GM18870 (cell line): ENCODE results near the gene SULT1C2.
A peak's percentile ranks its signal among the peaks of the same experiment; 100 is the strongest.

Experiments used
- ATAC-seq: cut with Tn5 transposase; IDR thresholded peaks from one replicate; pipeline ENCODE4 v1.9.1; 2021; ENCODE audit warnings: moderate library complexity; ENCODE audit not compliant: unreplicated experiment

Gene SULT1C2

DNA sequence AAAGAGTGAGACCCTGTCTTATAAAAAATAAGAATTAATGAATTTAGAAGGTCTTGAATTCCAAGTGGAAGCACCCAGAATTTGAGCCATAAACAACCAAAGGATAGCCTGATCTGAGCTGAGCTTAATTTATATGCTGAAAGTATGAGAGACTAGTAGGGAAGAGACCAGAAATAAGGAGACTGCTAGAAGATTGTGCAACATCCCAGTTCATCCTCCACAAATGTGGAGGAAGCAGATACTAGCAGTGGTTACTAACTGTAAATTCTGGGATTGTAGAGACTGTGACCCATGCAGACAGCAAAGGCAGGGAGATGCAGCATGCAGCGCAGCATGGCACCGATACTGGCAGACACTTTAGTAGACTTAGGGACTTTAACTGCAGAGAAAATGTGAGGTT, 1.5 kb upstream of the SULT1C2 start:
- ATAC-seq = no peak

DNA sequence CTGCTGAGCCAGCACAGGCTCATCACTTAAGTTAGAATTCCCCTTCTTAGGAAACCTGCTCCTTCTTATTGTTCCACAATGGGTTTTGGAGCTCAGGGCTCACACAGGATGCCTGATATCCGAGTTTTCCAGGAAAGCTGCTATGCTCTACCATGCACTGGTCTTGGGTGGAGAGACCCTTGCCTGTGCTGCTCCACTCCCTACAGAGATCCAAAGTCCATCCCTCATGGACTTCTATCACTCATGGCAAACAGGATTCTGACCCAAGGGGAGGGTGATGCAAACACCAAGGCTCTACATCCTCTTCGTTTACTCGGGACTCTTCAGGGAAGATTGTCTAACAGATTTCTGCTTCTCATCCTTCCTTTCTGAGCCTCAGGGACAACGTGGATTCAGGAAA, 5.2 kb downstream of the SULT1C2 start:
- no peak for ATAC-seq

DNA sequence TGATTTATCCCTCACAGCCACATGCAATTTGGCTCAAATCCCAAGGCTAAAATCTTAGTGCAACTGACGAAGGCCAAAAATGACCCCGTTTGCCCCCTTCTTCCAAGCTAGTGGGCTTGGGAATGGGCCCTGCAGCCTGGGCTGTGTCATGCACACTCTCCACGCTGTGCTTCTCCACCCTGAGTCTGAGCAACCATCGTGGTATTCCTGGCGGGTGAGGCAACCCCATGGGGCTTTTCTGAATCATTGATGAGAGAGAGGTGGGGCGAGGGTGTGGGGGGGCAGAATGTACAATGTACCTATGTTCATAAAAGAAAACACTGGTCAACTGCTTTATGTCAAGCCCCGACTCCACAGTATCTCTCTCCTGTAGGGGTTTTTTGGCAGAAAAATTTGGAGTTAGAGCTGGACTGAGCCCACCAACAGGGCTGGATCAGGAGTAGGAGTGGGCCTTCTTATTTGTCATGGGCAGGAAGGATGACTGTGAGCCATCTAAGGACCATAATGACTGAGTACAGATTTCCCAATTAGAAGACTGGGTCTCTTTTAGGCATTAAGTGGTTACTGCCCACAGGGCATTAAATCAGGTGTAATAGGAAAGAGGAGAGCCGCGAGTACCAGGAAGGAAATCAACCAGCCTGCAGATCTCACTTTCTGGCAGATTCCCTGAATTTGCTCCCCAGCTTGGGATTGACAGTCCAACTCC, 8.9 kb downstream of the SULT1C2 start:
- no peak for ATAC-seq

GRCh38 chr2:108301558-108301957, 12.9 kb downstream of the SULT1C2 start:
- no peak for ATAC-seq

- peak; percentile 64 for ATAC-seq
Measured at GRCh38 chr2:108304975-108305374, 16.3 kb downstream of the SULT1C2 start.

DNA sequence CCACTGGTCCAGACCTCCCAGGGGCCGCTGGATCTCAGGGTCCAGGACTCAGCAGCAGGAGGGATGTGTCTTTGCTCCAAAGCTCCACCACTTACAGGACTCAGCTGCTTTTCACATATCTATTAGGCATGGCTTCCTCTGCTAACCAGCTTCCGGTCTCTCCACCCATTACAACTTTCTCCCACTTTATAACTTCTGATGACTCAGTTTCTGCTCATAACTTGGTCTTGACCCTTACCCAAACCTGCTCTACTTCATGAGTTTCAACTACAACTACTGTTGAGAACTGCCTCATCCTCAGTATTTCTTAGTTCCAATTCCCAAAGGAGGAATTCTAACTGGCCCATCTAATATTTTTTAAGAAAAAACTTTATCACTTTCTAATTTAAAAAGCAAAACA, 17.2 kb downstream of the SULT1C2 start:
- no peak for ATAC-seq

GRCh38 chr2:108309903-108310302, 21.2 kb downstream of the SULT1C2 start:
- no peak for ATAC-seq

- ATAC-seq = no peak
Measured at GRCh38 chr2:108314586-108315296, 26.0 kb downstream of the SULT1C2 start.

DNA sequence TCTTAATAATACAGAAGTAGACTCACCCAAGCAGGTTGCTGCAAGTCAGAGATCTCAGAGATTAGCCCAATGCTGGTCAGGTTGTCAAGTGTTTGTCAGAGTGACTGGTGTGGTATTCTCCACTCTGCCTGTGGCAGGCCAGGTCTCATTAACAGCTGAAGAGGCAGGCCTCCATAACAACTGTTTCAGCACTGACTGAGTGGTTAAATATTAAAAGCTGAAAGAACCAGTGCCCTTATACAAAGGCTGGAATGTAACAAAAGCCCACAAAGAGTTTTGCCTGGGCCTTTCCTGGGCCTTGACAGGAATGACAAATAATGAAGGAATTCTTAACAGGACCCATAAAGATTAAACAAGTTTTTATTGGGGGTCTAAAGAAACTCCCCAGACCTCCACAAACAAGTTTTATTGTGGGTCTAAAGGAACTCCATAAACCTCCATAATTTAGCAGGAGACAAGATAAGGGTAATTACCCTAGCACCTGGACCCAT, 26.8 kb downstream of the SULT1C2 start:
- no peak for ATAC-seq

DNA sequence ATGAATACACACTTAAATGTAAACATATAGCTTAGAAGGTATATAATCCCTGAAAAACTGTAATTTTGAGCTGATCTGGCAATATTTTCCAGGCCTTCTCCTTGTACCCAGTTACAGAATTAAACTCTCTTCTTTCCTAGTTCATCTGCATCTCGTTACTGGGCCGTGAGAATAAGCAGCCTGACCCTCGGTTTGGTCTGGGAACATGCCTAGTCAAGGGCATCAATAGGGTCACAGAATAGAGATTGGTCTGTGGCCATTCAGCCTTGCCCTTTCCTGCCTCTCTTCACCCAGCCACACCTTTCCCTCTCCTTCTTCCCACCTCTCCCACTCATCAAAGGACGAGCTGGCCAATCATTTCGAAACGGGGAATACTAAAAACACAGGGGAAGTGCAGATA, 27.3 kb downstream of the SULT1C2 start:
- no peak for ATAC-seq

DNA sequence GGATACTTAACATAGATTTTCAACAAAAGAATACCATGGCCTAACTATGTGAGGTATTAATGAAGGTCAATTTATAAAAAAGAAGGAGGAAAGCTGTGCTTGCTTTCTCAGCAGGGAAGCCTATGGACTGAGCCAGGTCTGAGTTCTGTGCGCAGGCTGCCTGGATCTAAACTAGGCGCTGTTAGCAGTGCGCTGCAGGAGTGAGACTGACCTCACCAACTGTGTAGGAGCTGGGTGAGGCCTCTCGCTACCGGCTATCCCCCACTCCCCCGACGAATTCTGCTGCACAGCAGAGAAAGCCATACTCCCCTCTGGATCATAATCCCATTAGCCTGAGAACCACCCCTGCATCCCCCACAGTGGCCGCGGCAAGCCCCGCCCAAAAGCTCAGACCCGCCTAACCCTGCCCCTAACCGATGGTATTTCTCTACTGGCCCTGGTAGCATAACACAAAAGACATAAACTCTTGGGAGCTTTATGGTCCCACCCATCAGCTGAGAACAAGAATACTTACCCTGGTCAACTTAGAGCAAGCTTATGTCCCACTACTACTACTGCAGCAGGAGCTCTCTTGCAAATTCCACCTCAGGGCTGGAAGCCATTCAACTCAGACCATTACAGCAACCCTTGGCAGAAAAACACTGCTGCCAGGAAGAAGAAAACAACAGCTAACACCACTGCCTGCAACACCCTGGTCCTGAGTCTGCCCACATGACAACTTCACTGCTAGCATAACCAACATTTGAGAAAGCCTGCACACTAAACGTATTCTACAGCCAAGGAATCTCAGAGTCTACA, 28.0 kb downstream of the SULT1C2 start:
- ATAC-seq = no peak

DNA sequence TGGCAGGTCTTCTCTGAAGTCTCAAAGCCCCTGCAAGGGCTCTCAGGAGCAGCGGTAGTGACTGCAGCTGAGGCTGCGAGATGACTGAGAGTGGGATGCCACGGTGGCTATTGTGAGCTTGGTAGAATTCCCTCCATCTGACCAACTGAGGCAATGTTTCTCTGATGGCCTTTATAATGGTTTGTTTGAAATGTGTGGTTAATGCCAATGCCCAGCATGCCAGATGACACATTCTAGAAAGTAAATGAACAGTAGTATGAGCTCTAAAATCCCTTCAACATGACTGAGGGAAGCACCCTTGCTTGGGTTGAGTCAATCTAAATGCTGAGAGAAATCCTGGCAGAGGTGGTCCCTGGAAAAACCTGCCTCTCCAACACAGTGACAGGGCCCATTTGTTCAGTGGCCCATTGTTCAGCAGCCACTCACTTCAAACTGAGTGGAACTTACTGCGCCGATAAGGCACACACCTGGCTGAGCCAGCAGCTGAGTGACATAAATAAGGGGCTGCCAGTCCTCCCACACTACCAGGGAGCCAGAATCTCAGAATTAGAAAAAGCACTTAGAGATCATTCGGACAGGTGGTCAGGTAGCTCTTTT, 31.7 kb downstream of the SULT1C2 start:
- no peak for ATAC-seq

GRCh38 chr2:108323619-108324018, 34.9 kb downstream of the SULT1C2 start:
- no peak for ATAC-seq

- ATAC-seq = no peak
Measured at GRCh38 chr2:108324531-108325255, 36.0 kb downstream of the SULT1C2 start.

DNA sequence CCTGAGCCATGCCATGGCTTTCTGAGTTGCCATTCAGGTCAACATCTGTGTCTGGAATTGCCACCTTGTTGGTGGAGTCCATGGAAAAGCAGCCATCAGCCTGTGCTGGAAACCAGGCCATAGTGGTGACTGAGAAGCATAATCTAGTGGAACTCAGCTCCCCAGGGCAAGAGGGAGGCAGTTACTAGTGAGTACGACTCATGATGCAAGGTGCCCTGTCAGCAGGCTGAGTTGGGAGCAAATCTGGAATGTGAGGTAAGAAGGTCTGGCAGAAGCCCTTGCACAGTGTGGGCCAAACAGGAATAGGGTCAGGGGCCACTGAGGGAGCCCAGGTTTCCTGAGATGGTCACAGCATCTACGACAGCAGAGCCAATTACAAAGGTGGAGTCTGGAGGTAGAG, 37.1 kb downstream of the SULT1C2 start:
- ATAC-seq = no peak

GRCh38 chr2:108329771-108330170, 41.1 kb downstream of the SULT1C2 start:
- no peak for ATAC-seq

- no peak for ATAC-seq
Measured at GRCh38 chr2:108330979-108331378, 42.3 kb downstream of the SULT1C2 start.

- no peak for ATAC-seq
Measured at GRCh38 chr2:108345951-108346350, 57.3 kb downstream of the SULT1C2 start.

GRCh38 chr2:108346827-108347226, 58.1 kb downstream of the SULT1C2 start:
- ATAC-seq = no peak

- ATAC-seq = no peak
Measured at GRCh38 chr2:108347786-108348185, 59.1 kb downstream of the SULT1C2 start.
